GM18526 (cell line): ENCODE data around the gene CACNA1D.

Source experiments
- POLR2A ChIP-seq: IDR thresholded peaks from 3 replicates; pipeline ENCODE4 v1.6.1; 2011; ENCODE audit not compliant: insufficient read length; ENCODE audit errors: extremely low read depth

Gene CACNA1D

GRCh38 chr3:53510508-53510907 is 16.1 kb downstream of the CACNA1D start:
- no peak for TF ChIP-seq POLR2A

DNA sequence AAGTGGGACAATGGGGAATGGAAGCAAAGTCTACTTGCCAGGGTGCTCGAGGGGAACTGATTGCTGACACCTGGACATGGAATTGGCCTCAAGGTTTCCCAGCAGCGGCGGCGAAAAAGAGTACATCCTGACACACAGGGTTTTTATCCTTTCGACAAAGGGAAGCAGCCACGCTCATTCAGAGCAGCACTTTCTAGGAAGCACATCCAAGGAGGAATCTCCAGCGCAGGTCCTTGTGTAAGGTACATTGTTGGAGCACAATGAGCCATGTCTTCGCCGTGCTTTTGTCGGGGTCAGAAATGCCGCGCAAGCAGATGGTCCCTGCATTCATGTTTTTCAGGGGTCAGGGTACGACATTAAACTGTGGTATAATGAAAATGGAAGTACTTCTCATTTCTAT is 16.8 kb downstream of the CACNA1D start:
- no peak for TF ChIP-seq POLR2A

GRCh38 chr3:53513556-53514190 is 19.3 kb downstream of the CACNA1D start:
- TF ChIP-seq POLR2A = no peak

DNA sequence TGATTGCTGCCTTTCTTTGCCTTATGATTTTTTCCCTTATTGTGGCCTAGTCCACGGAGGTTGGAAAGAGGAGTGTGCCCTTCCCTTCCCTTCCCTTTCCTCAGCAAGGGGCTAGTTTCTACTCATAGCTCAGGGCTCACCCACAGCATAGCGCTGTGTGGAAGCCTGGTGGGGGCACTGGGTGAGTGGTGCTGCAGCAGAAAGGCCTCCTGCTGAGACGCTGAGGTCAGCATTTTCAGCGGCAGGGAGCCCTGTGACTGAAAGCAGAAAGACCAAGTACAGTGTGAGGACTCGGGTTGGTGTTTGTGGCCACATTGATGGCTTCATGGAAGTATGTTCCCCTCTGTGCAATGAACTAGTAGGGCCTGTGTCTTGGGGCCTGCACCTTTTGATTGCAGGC is 21.9 kb downstream of the CACNA1D start:
- no peak for TF ChIP-seq POLR2A

GRCh38 chr3:53518495-53518981 is 24.1 kb downstream of the CACNA1D start:
- TF ChIP-seq POLR2A = no peak

DNA sequence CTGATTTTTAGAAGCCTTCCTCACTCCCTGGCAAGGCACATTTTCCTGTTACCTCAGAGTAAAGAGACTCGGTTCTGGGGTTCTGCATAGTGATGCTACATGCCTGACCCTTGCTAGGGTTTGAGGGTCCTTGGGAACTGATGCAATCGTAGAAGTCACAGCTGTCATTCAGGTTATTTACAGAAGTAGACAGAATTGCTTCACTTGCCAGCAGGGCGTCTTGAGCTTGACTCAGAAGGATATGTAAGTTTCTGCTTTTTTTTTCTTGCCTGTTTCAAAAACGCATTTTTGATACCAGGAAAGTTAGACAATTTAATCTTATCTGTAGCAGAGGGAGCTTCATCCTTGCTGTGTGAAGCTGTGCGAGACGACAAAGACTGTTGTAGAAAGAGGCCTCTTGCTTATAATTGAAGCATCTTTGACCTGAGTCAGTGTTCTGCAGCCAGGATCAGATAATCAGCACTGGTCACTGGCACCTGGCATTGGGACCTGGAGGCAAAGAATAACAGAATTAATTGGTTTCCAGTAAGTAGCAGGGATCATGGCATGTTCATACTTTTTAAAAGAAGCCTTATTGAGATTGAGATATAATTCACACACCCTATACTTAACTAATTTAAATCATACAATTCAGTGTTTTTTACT is 24.8 kb downstream of the CACNA1D start:
- TF ChIP-seq POLR2A = no peak

GRCh38 chr3:53523346-53523745 is 28.9 kb downstream of the CACNA1D start:
- TF ChIP-seq POLR2A = no peak

DNA sequence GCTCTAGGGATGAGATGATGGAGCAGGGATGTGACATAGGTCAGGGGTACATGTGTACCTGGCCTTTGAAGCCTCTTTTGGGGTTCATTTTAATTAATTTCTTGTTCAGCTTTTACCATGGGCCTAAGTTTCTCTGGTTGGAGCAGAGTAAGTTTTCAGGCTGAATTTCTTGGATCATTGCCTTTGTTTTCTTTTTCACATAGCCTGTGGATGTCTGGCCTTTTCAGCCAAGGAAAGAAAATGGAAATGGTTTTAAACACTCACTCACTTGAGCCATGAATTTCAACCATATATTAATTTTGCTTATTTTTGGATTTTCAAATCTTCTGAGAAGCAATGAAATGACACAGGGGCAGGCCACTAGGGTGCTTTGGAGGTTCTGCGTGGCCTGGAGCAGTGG is 30.2 kb downstream of the CACNA1D start:
- no peak for TF ChIP-seq POLR2A

- no peak for TF ChIP-seq POLR2A
Observed at GRCh38 chr3:53525765-53526703, 31.6 kb downstream of the CACNA1D start.

DNA sequence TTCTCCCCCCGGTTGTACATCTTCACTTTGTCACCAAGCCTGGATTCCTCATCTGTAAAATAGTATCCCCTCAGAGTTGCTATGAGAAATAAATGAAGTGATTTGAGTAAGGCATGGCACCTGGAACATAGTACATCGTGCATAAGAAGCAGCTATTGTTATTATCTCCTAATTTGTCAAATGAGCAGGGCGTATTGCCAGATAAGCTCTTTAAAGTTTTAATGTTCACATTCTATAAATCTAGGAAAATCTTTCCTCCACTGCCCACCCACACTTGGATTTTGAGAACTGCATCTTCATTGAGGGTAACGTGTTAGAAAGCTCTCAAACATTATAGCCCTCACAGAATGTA is 32.3 kb downstream of the CACNA1D start:
- no peak for TF ChIP-seq POLR2A

DNA sequence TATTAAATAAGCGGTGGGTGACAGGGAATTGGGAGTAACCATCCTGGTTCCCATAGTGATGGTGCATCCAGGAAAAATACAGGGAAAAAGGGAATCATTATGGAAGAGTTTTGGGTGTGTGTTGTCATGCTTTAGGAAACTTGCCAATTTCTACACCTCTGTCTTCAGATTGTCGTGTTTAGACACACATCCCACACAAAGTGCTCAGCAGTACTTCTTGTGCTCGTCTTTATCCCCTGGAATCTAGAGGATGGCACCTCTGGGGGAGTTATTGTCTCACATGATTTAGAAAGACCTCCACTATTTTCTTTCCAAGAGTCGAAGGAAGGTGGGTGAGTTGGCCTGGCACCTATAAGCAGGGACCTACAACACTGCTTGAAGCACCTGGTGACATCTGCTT is 35.8 kb downstream of the CACNA1D start:
- TF ChIP-seq POLR2A = no peak

DNA sequence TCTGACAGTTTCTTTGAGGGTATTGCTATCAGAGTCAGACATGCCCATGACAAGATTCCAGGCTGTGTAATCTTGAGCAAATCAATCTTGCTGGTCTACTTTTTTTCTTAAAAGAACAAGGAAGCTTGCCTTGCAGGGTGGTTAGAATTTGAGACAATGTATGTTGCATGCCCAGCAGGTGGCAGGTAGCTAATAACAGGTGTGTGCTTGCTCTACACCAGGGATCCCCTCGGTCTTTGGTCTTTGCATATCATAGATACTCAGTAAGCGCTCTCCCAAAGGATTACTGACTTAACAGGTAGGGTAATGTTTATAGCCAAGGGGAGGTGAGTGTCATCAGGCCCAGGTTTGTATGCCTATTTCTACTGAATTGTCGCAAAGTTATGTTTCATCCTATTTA is 37.3 kb downstream of the CACNA1D start:
- no peak for TF ChIP-seq POLR2A

DNA sequence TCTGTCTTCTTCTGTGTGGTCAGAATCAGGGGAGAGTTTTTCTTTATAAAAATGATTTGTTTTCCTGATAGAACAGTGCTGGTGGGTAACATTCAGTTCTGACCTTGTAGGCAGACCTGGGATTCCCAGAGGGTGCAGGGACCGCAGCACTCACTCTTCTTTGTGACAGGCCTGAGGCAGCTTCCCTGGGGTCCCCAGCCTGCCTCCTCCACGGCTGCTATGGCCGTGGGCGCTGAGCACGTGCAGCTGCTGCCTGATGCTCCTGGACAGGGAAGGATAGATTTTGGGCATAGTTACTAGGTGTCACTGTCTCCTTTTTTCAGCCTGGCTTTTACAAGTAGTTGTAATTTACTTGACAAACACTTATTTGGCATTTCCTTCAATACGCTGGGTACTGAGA is 39.1 kb downstream of the CACNA1D start:
- TF ChIP-seq POLR2A = no peak

GRCh38 chr3:53534216-53534615 is 39.8 kb downstream of the CACNA1D start:
- TF ChIP-seq POLR2A = no peak

DNA sequence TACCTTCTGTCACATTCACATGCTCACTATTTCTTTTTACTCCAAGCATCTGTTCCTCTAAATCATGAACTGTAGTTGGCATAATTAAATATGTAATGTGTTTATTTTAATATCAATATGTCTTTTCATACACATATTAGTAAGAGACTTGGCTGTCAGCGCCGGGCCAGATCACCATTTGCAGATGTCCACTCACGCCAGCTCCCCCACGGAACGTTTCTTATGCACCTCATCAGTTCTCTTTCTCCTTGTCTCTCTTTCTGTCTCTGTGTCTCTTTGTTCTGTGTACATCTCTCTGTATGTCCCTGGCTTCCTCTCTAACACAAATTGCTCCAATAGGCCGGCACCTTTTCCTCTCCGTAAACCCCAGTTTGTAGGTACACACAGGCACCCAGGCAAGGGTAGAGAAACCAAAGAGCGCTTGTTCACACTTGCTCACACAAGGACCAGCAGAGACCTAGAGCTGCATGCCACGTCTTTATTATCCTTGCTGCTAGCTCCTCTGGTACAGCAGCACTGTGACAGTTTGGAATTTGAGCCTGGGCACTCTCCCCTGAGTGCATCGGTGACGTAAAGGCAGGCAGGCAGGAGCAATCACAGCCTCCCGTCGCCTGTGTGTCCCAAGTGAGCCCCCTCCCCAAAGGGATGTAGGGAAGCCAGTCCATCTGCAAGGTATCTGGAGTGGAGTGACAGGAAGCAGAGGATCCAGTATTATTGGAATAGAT is 40.4 kb downstream of the CACNA1D start:
- TF ChIP-seq POLR2A = no peak
